Globus pallidus (tissue), 1 donor: Measurements from ENCODE around the gene SIGLEC1.

ENCODE experiments used
- DNase-seq: peaks from one replicate; pipeline ENCODE4 v3.0.0-alpha.2; 2015; ENCODE audit warnings: low spot score

The SIGLEC1 gene

GRCh38 chr20:3744806-3745685 lies 32.6 kb upstream of the SIGLEC1 start:
- no peak for DNase-seq

GRCh38 chr20:3744037-3744436 lies 31.6 kb upstream of the SIGLEC1 start:
- DNase-seq, result no peak

- DNase-seq, result no peak
These were observed 30.9 kb upstream of the SIGLEC1 start for GRCh38 chr20:3743251-3743650.

- DNase-seq, result no peak
These were observed 29.5 kb upstream of the SIGLEC1 start for GRCh38 chr20:3741836-3742458.

- DNase-seq, result no peak
These were observed 28.4 kb upstream of the SIGLEC1 start for GRCh38 chr20:3740615-3741301.

GRCh38 chr20:3739926-3740451 lies 27.6 kb upstream of the SIGLEC1 start:
- DNase-seq, result no peak

- DNase-seq, result no peak
These were observed 26.9 kb upstream of the SIGLEC1 start for GRCh38 chr20:3739054-3739925.

GRCh38 chr20:3738111-3739053 lies 26.0 kb upstream of the SIGLEC1 start:
- DNase-seq, result no peak

GRCh38 chr20:3735768-3736167 lies 23.4 kb upstream of the SIGLEC1 start:
- DNase-seq, result no peak

GRCh38 chr20:3734111-3734843 lies 21.9 kb upstream of the SIGLEC1 start:
- DNase-seq, result no peak

GRCh38 chr20:3733119-3733995 lies 21.0 kb upstream of the SIGLEC1 start:
- no peak for DNase-seq

- DNase-seq, result no peak
These were observed 20.1 kb upstream of the SIGLEC1 start, which contains the start of gene HSPA12B for GRCh38 chr20:3732327-3733118. HSPA12B (plus strand) TSS chr20:3732685; CDS start chr20:3738675, 5,990 bp downstream.

- no peak for DNase-seq
These were observed 19.5 kb upstream of the SIGLEC1 start for GRCh38 chr20:3731944-3732326.

- no peak for DNase-seq
These were observed 18.6 kb upstream of the SIGLEC1 start for GRCh38 chr20:3730803-3731672.

GRCh38 chr20:3729811-3730540 lies 17.6 kb upstream of the SIGLEC1 start:
- no peak for DNase-seq

- DNase-seq, result no peak
These were observed 17.0 kb upstream of the SIGLEC1 start for GRCh38 chr20:3729378-3729777.
